NOMO-1 treated with dmso at 0.1 percent for 144 hours (cell line): Measurements from ENCODE around the gene BAG3.
"Not testable (repeated sequence)": the region's sequence is repeated elsewhere in the genome, so short reads cannot be mapped to it uniquely, and the experiment has no call there.

ENCODE experiments used
- DNase-seq: peaks from one replicate; lab custom pipeline; 2025; ENCODE audit not compliant: unreplicated experiment; lab: John Stamatoyannopoulos, UW

The BAG3 gene

DNA sequence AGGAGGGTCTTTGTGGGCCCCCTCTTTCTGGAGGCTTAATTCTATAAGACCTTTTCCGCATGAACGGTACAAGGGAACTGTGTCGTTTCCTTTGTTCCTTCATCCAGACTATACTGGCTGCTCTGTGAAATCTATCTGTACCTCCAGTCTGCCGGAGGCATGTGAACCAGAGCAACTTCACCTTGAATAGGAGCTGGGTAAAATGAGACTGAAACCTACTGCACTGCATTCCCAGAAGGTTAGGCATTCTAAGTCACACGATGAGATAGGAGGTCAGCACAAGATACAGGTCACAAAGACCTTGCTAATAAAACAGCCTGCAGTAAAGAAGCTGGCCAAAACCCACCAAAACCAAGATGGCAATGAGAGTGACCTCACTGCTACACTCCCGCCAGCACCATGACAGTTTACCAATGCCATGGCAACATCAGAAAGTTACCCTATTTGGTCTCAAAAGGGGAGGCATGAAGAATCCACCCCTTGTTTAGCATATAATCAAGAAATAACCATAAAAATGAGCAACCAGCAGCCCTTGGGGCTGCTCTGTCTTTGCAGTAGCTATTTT is 37.9 kb downstream of the BAG3 start:
- DNase-seq, result no peak

DNA sequence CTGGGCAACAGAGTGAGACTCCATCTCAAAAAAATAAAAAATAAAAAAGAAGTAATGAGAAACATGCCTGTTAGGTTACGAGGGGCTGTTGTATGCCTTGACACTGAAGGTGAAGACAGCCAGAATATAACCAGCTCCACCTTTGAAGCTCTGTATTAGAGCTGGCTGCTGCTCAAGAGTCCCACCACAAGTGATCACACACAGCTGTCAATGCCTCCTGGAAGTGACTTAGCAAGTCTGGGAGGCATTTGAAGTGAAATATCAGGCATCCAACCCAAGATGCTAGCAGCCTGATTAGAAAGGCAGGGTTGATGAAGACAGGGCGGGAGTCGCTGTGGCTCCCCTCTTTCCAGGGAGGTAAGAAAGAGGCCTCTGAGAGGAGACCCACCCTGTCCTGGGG is 40.5 kb downstream of the BAG3 start:
- no peak for DNase-seq

DNA sequence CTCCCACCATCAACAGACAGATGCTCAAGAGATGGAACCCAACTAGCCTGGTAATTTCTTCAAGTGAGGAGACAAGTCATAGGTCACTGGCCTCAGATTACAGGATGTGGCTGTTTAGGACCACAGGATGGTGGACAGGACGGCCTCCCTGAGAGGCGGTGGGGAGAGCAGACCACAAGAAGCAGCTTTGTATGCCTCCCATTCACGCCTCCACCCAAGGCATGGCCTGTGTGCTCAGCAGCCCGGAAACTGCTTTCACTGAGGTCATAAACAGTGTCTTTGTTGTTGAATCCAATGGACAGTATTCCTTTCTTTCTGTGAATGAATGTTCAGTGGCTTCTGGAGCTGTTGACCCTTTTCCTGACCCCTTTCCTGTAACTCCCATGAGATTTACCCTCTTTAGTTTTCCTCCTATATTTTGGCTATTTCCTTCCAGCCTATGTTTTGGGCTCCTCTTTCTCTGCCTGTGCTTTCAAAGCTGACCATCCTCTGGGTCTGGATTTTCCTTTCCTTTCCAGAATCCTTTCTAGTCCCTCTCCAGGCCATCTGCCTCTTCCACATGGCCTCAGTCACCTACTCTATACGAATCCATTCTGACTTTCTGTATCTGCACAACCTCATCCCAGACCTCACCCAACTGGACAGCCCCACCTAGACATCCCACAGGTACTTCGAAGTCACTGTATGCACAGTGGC is 42.2 kb downstream of the BAG3 start:
- no peak for DNase-seq

DNA sequence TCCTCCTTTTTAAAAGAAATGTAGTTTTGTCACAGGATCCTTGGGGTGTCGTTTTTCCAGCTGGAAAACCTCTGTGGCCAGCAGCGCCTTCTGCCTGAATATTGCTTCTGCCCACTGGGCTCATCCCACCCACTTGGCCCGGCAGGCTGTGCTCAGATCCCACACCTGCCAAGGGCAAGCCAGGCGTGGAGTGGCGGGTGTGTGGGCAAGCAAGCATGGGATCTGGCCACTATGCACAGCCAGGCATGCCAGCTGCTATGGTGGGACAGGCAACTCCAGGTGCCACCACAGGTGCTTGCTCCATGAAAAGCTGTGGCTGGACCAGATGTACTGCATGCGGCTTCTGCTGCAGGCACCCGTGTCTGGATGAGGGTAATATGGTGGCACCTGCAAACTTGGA is 43.4 kb downstream of the BAG3 start:
- DNase-seq, result no peak

DNA sequence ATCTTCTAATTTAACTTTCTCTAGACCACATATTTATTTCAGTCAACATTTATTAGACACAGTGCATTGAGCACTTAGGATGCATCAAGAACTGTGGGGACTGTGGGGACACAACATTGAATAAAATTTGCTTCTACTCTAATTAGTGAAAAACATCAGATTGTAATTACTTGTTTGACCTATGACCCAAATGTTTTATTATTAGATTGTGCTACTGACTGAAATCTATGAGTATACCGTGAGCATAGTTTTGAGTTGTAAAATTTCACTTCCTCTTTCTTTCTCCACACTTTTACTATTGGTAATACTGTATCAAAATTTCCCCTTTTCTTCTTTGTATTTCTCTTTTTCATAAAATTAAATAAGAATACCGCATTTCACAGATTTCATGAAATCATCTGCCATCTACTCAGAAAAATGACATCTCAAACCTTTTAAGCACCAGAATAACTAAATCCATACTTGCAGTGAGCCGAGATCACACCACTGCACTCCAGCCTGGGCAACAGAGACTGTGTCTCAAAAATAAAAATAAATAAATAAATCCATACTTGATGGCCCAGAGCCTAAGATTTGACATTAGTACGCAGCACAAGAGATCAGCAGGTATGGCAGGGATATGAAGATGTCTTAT is 49.3 kb downstream of the BAG3 start:
- DNase-seq, result peak; percentile 38

DNA sequence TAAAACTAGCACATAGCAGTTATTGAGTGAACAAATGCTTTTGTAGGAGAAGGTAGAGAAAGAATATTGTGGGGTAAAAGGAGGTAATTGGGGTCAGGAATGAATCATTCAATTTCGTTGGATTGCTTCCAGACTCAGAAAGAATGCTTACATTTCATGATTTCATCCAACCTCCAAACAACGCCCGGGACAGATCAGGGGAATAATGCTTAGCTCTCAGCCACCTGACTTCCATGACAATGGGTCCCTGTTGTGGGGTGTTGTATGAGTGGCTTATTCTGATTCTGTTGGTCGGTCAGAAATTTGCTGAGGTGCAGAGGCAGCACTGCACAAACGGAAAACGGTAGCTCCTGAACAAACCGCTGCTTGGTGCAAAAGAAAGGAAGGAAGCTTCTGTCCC is 50.7 kb downstream of the BAG3 start:
- no peak for DNase-seq

DNA sequence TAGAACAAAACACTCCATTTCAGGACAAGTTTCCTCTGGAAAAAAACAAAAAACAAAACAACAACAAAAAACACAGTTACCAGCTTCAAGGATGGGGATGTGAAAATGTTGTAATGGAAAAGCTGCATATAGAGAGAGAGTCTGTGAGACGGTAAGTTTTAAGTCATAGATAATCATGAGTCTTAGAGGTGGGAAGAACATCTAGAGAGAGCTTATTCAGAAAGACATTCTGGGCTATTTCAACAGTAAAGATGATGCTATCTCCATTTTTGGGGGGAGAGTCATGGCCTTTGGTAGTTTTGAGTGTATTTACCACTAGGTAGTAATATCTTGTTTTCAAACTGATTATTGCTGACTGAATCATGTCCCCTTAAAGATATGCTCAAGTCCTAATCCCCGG is 51.4 kb downstream of the BAG3 start:
- DNase-seq, result no peak

DNA sequence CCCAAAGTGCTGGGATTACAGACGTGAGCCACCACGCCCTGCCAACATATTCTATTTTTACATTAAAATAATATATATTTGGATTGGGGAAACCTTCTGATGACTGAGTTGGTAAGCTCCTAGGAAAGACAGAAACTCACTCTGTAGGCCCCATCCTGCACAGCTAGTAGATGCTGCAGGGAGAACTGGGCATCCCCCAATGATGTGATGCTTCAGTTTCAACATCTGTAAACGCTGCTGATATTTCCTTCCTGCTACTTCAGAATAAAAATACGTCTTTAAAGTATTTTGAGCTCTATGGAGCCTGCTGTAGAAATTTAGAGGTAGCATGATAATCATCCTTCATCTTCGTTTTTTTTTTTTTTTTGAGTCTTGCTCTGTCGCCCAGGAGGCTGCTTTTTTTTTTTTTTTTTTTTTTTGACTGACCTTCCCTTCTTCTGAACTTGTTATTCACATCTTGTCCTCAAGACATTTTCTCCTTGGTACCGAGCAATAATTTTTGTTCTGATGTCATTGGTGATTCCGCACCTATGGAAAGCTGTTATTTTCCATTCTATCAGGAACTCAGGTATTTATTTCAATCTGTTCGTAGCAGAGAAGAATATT is 52.8 kb downstream of the BAG3 start:
- DNase-seq, result no peak

DNA sequence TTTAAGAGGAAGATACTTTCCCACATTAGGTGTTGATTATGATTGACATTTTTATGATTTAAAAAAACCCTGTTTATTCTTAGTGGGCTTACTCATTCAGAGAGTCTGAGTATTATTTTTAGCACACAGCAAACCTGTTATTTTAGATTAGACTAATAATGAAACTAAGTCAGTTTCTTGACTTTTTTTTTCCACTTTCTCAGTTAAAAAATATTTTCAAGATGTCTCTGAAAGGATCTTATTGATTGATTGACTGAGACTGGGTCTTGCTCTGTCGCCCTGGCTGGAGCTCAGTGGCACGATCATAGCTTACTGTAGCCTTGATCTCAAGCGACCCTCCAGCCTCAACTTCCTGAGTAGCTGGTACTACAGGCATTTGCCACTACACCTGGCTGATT is 54.3 kb downstream of the BAG3 start:
- no peak for DNase-seq

DNA sequence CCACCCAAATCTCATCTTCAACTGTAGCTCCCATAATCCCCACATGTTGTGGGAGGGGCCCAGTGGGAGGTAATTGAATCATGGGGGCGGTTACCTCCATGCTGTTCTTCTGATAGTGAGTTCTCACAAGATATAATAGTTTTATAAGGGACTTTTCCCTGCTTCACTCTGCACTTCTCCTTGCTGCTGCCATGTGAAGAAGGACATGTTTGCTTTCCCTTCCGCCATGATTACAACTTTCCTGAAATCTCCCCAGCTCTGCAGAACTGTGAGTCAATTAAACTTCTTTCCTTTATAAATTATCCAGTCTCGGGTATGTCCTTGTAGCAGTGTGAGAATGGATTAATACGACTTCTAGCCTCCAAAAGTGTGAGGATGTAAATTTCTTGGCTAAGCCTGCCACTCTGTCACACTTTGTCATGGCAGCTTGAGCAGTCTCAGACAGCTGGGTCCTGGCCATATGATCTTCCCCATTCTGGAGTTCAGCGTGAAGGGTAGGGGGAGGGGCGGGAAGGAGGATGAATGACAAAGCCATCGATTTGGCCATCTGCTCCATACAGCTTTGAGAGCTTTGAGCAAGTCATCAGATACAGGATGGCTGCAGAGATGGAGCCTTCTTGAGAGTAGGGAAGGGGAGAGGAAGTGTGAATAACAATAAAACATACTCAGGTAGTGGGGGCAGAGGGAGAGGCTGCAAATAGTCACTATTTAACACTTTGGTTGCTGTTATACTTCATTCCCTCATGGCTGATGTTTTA is 55.5 kb downstream of the BAG3 start:
- no peak for DNase-seq

DNA sequence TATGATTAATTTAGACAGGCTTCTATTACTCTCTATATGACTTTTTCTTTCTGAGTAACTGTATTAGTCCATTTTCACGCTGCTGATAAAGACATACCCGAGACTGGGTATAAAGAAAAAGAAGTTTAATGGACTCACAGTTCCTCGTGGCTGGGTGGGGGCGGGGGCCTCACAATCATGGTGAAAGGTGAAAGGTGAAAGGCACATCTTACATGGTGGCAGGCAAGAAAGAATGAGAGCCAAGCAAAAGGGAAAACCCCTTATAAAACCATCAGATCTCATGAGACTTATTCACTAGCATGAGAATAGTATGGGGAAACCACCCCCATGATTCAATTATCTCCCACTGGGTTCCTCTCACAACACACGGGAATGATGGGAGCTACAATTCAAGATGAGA is 56.2 kb downstream of the BAG3 start:
- DNase-seq, result not testable (repeated sequence)

DNA sequence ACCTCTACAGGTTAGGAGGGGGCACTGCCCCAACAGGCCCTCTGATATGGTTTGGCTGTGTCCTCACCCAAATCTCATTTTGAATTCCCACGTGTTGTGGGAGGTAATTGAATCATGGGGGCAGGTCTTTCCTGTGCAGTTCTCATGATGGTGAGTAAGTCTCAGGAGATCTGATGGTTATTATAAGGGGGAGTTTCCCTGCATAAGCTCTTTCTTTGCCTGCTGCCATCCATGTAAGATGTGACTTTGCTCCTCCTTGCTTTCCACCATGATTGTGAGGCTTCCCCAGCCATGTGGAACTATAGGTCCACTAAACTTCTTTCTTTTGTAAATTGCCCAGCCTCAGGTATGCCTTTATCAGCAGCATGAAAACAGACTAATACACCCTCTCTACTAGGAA is 59.8 kb downstream of the BAG3 start:
- not testable (repeated sequence) for DNase-seq

DNA sequence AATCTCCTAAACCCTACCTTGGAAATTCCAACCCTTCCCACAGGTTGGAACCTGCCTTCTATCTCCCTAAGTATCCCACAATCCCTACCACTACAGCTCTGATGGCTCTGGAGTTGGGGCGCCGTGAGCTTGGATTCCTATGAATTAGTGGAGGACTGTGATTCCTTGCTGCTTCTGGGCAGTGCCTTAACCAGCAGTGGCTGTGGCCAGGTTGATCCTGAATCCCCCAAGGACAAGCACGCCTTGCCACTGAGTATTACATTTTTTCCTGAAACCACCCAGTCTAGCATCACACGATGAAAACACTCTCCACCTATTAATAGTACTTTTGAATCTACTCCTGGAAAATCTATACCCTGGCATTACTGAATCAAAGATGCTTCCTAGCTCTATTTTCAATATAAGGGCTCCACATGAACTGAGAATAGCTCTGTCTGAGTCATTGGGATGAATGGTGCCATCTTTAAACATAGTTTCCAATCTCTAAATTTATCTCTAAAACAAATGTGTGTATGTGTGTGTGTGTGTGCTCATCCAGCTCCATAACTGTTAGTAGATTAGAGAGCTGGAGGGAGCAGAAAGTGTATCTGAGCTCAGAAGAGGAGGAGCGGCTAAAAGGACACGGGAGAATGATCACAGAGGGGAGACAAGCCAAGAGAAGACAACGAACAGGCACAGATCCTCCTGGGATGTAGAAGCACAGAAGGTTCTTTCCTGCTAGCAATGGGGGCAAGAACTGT is 62.7 kb downstream of the BAG3 start:
- DNase-seq, result no peak

DNA sequence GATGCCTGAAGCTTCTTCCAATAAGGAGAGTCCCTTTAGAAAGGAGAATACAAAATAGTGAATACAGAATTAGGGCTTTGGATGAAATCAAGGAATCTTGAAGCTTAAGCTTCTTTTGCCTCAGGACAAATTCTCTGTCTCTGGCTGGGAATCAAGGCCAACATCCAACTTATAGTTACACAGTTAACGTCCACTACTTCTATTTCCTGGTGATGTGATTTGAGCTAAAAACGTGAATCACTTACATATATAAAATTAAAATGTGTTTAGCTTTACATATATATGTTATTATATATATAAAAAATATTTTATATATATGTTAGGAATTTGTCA is 63.3 kb downstream of the BAG3 start:
- DNase-seq, result no peak

DNA sequence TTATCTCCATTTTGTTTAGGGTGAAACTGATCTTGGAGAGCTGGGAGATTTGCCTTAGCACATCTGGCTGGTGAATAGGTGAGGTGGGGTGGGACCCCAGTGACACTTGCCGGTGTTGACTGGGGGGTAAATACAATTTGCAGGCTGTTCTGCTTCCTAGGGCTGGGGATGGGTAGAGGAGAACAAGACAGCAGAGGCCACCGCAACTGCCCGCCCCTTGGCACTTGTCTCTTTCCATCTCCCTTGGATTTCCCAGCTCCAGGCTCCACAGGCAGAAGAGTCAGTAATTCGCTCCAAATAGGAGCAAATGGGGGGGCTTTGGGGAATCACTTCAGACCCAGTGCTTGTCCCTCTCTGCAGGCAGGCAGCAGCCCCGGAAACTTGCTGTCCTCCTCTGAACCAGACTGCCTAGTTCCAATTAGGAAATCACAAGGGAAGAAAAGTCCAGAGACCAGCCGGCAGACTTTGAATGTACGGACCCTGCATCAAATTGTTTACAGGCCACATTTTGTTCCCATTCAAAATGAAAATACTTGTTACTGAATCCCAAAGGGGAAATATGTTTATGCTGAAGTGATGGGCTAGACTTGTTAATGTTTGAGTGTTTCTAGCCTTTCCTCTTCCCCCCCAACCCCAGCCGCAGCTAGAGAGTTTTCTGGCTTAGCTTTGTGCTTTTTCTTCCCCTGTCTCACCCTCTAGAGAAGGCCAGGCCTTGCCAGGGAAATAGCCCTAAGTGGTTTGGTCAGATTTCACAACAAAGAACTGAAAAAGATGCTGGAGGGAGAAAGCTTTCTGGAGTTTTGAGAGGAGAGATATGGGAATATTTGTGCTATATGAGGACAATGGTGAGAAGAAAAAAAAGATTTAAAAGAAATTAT is 64.7 kb downstream of the BAG3 start:
- no peak for DNase-seq

DNA sequence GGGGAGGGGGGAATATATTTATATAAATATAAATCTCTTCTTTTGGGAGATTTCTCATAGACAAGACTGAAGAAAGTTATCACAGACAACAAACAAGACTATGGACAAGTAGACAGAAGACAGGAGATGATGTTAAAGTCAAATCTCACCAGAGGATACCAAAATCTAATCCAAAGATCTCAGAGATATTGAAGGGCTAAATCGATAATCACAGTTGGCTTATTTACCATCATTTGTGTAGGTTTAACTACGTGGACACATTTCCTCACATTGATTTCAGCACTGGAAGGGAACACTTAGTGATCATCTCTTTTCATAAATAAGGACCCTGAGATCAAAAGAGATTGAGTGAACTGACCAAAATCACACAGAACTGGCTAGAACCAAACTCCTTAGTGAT is 72.0 kb downstream of the BAG3 start:
- no peak for DNase-seq

DNA sequence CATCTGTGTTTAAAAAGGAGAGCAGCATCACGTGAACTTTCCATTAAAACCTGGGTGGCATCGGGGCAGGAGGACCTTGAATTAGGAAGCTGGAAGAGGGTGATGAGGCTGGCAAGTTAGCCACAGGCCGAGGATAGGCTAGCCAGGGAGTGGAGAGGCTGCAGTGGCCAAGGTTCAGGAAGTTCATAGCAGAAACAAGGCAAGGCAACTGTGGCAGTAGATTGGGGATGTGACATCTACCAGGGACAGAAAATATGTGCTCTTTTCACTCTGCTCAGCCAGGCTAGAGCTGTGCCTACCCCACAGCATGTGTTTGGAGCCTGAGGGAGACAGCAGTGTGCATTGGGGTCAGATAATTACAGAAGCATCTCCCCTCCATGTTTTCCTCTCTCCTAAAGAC is 72.4 kb downstream of the BAG3 start:
- DNase-seq, result no peak

DNA sequence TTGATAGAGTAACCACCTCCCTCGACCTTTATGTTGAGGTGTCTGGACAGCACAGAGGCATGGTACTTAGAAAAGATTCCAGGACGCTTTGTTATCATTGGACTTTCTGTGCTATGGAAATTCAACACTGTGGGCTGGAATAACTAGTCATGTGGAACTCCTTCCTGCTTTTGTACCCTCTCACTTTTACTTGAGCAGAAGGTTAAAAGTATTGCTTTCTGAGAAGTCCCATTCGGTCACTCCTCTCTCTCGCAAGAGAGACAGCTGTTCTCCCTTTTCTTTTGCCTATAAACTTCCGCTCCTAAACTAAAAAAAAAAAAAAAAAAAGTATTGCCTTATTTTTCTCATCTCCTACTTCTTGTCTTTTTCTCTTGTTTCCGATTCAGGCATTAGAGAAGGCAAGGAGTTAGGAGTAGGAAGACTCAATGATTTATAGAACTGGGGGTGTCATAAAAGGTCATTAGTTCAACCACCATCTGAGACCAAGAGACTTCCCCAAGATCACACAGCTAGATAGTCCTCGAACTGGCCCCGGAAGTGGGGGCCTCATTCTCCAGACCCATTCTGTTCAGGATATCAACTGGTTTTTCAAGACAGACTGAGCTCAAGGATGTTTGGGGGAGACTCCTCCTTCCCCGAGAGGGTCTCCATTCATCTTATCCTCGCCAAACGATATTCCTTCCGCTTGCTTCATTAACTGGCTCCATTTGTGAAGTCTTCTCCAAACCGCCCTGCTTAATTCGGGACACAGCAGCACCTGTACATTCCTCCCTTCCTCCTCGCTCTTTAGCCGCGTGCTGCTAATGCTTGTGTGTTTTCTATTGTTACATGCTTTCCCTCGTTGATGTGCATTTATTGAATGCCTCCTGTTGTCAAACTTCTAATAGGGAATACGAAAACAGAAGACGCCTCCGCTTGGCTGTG is 73.7 kb downstream of the BAG3 start:
- peak; percentile 60 for DNase-seq

DNA sequence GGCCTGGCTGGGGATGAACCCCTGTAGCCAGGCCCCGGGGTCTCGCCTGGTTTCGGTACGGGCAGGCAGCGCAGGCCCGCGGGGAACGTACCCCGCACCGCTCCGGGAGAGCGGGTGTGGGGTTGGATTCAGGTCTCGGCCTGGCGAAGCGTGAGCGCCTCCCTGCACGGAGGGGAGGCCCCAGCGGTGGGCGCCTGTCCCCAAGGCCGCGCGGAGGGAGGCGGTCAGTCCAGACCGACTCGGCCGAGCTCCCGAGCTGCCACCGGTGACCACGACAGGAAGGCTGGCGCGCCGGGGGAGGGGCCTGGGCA is 74.3 kb downstream of the BAG3 start:
- DNase-seq, result no peak
